Thymus (tissue), 11 donors: ENCODE measurements around the gene AURKAIP1. TPM values are rescaled to one million over a fixed set of nuclear protein-coding genes. Genes with fewer than 3 reads are reported as not detected.

Experiments used
- DNase-seq, 9 donors: peaks; one replicate each; pipeline ENCODE4 v3.0.0-alpha.2; 2013; ENCODE audit warnings: low spot score in 9 of 9, low read depth in 6 of 9, missing footprints in 1 of 9
- H3K27ac ChIP-seq, 2 donors: one replicate each; pipeline ENCODE4 v1.5.1; 2013; ENCODE audit warnings: control low read depth in 1 of 2, low read depth in 1 of 2, low read length in 1 of 2, mild to moderate bottlenecking in 1 of 2, moderate library complexity in 1 of 2
- H3K27me3 ChIP-seq, 2 donors: one replicate each; pipeline ENCODE4 v1.5.1; 2013; ENCODE audit warnings: low read length in 1 of 2; ENCODE audit not compliant: control insufficient read depth in 2 of 2, insufficient read depth in 1 of 2
- H3K36me3 ChIP-seq, 2 donors: one replicate each; pipeline ENCODE4 v1.5.1; 2013; ENCODE audit warnings: low read length in 1 of 2, mild to moderate bottlenecking in 1 of 2, moderate library complexity in 1 of 2; ENCODE audit not compliant: control insufficient read depth in 2 of 2, insufficient read depth in 2 of 2
- H3K4me1 ChIP-seq, 2 donors: one replicate each; pipeline ENCODE4 v1.5.1; 2013; ENCODE audit warnings: low read length in 2 of 2; ENCODE audit not compliant: control insufficient read depth in 2 of 2, insufficient read depth in 2 of 2
- H3K4me3 ChIP-seq, 2 donors: one replicate each; pipeline ENCODE4 v1.5.1; 2013; ENCODE audit warnings: low read length in 2 of 2, control low read depth in 1 of 2, mild to moderate bottlenecking in 1 of 2
- H3K9me3 ChIP-seq, 2 donors: one replicate each; pipeline ENCODE4 v1.5.1; 2013; ENCODE audit warnings: low read length in 1 of 2, mild to moderate bottlenecking in 1 of 2; ENCODE audit not compliant: control insufficient read depth in 2 of 2, insufficient read depth in 1 of 2
- WGBS: extraction: QIAGEN DNeasy Blood & Tissue Kit; methylation state at CpG from one replicate; pipeline ENCODE4 v1.1.7; 2013; 5-methylcytosine and 5-hydroxymethylcytosine counted together
- polyA plus RNA-seq: library from polyadenylated mRNA; stranded (reverse); fragments of 200-250 nt; gene quantifications from one replicate; pipeline ENCODE4 v1.2.3, GENCODE V29; 2013
- total RNA-seq: library from RNA; stranded (reverse); fragments of 120-200 nt; gene quantifications from one replicate; pipeline ENCODE4 v1.2.4, GENCODE V29; 2013
- donor health status: healthy.

Gene AURKAIP1
- total and polyA plus RNA-seq, 2 donors, result 96.2 to 116 TPM

DNA sequence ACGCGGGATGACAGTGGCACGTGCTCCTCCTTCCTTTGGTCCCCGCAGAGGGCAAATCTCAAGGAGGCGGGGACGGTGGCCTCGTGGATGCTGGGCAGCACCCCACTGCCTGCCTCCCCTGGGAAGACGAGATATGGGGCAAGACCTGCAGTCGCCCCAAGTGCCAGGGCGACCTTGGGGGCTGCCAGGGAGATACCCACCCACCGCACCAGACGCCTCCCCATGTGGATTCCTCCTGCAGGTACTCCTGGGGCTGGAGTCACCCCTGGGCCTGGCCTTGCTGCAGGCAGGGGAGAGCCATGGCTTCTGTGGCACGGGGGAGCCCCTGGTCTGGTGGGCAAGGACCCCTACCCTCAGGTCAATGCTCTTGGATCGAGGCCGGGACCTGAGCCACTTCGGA is 5.9 kb upstream of the AURKAIP1 start:
- H3K27me3 ChIP-seq, result no peaks in the 10 kb centered on the region
- no peak overlapping the region for H3K27ac ChIP-seq
- H3K36me3 ChIP-seq, result peaks cover 13 to 16% of the 10 kb centered on the region in 2 donors
- 99% methylated on average over 16 of the region's 16 CpGs for WGBS
- H3K9me3 ChIP-seq, result no peaks in the 10 kb centered on the region
- DNase-seq, result no peak
- H3K4me3 ChIP-seq, result no peak overlapping the region
- H3K4me1 ChIP-seq, result peaks cover 2 to 3% of the 10 kb centered on the region in 2 donors

DNA sequence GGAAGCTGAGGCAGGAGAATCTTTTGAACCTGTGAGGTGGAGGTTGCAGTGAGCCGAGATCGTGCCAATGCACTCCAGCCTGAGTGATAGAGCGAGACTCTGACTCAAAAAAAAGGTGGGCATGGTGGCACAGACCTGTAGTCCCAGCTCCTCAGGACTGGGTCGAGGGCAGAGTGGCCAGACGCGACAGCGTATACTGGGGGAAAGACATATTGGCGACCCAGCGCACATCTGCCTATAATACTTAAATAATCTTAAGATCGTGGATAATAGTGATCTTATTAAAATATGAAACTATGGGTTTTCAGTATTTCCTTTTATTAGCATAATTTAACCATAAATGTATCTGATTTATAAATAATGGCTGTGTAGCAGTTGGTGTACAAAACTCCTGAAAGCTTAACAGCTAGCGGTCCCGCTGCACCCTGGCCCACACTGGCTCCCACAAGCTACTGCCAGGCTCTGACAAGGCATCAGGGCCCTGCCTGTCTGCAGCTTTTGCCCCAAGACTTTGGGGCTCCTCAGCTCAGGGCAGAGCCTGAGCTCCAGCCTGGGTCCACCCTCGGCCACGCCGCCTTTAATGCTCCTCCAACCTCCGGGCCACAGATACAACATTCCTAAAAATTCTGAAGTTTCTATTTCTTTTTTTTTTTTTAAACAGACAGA is 2.7 kb upstream of the AURKAIP1 start:
- Histone ChIP-seq H3K27ac (no peak overlapping the region), H3K4me3 (no peak overlapping the region), H3K9me3 (no peaks in the 10 kb centered on the region), H3K36me3 (peaks cover 18 to 21% of the 10 kb centered on the region in 2 donors), H3K27me3 (no peaks in the 10 kb centered on the region), H3K4me1 (peaks cover 13 to 22% of the 10 kb centered on the region in 2 donors)
- WGBS, result 97% methylated on average over 16 of the region's 16 CpGs
- DNase-seq, result no peak

DNA sequence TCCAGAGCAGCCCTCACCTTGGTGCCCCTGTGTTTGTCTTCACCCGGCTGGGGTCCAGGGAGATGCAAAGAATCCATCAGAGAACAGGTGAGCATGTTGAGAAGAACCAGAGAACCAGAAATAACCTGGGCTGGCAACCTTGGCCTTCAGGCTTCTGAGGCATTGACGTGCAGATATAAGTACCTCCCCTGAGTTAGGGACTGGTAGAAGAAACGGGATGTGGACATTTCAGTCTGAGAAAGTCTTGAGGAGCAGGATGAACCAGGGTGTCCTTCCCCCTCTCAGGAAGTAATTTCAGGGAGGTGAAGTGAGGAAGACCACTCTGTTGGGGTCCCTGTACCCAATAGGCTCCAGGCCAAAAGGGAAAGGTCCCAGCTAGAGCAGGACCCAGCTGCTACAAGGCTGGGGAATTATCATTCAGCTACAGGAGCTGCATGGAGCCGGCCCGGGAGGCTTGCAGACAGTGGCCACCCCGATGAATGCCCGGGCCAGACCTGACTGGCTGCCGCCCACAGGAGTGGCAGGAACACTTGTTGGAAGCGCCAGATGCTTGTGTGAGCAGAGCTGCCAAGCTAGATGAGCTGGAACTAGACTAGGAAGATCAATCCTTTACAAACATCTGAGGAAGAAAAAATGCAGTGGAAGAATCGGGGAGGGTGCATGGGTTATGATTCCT is 1.7 kb upstream of the AURKAIP1 start:
- no peak overlapping the region for H3K27ac ChIP-seq
- no peaks in the 10 kb centered on the region for H3K27me3 ChIP-seq
- peaks cover 0 to 2% of the 10 kb centered on the region in 2 donors for H3K9me3 ChIP-seq
- peaks cover 21 to 31% of the 10 kb centered on the region in 2 donors for H3K4me1 ChIP-seq
- no peak for DNase-seq
- WGBS, result 97% methylated on average over 10 of the region's 10 CpGs
- no peak overlapping the region for H3K4me3 ChIP-seq
- H3K36me3 ChIP-seq, result peaks cover 21 to 23% of the 10 kb centered on the region in 2 donors

DNA sequence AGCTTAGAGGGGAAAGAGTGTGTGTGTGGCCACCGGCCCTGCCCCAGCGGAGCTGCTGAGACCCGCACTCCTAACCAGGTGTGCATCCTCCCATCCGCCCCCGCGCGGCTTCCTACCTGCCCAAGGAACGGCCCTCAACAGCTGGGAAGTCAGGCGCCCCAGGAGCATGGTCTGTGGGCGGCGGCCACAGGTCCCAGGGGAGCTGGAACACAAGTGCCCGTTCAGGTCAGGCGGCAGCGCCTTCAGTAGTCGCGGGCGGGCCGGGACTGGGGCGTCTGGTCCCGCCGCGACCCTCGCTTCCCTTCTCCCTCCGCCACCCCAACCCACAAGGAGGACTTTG is 448 bp downstream of the AURKAIP1 start:
- no peaks in the 10 kb centered on the region for H3K27me3 ChIP-seq
- H3K9me3 ChIP-seq, result peaks cover 0 to 8% of the 10 kb centered on the region in 2 donors
- WGBS, result 1% methylated on average over 24 of the region's 24 CpGs
- H3K27ac ChIP-seq, result peak overlapping the region; percentile 72 to 90
- H3K4me3 ChIP-seq, result peak overlapping the region; percentile 87 to 96
- H3K36me3 ChIP-seq, result peaks cover 13 to 17% of the 10 kb centered on the region in 2 donors
- H3K4me1 ChIP-seq, result peaks cover 29 to 41% of the 10 kb centered on the region in 2 donors
- DNase-seq, result peak in 1 of 9 donors; percentile 19

DNA sequence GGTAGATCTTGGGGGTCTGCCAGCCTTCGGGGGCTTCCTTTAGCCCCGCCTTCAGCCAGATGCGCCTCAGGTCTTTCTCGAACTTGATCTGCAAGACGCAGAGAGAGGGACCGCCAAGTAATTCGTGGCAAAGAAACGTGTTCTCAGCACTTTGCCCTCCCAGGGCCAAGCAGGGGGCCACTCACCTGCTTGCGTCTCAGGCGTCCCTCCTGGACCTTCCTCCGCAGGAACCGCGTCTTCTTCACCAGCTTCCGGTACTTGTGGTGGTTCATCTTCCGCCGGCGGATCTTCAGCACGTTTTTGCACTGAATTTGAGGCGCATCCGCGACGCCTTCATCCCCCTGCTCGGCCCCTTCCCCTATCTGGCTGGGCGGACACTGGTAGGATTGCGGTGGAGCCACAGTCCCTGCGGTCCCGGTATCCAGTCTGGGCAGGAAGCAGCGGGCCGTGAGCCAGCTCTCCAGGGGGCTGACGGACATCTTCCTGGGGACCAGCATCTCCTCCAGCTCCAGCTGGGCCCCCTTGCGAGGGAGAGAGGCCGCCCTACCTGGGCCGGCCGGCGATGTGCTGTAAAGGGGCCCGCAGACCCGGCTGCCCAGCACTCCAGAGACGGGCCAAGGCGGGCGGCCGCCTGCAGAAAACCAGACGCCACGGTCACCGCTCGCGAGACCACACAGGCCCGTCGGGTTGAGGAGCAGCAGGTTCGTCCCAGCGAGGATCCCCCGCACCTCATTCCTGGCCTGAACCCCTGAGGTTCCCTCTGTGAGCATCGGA is 1.0 kb downstream of the AURKAIP1 start:
- H3K4me3 ChIP-seq, result peak overlapping the region; percentile 87 to 96
- H3K27me3 ChIP-seq, result no peaks in the 10 kb centered on the region
- peaks cover 13 to 17% of the 10 kb centered on the region in 2 donors for H3K36me3 ChIP-seq
- peak overlapping the region in 1 of 2 donors; percentile 72 for H3K27ac ChIP-seq
- H3K4me1 ChIP-seq, result peaks cover 29 to 41% of the 10 kb centered on the region in 2 donors
- 67% methylated on average over 52 of the region's 52 CpGs for WGBS
- peaks cover 0 to 8% of the 10 kb centered on the region in 2 donors for H3K9me3 ChIP-seq
- DNase-seq, result no peak

DNA sequence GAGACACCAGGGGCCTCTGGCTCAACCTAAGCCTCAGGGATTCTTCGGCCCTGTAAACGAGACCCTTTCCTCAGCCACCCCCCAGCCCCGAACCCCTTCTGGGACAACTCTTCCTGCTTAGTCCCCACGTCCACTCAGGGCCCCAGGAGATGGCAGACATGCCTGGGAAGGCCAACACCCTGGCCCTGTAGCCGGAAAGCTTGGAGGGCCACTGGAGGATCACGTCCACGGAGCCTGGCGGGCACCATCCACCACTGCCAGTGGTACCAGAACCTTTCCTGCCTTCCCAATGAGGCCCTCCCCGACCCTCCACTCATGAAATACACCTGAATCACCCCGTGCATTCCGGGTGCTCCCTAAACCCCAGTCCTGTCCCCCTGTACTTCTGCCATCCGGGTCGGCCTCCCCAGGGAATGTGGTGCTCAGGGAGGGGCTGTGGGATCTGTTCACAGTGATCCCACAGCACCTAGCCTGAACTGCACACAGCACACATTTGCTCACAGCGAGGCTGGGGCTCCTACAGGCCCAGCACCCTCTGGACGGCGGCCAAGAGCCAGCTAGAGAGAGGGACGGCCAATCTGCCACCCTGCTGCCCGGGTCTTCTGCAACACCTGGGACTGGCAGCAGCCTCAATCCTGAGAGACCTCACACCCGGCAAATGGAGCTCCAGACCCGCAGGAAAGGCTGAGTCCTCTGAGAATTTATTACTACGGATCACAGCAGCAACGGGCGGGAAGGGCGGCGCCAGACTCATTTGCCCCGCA is 1.8 kb downstream of the AURKAIP1 start:
- H3K27ac ChIP-seq, result no peak overlapping the region
- H3K9me3 ChIP-seq, result peaks cover 0 to 8% of the 10 kb centered on the region in 2 donors
- peaks cover 29 to 41% of the 10 kb centered on the region in 2 donors for H3K4me1 ChIP-seq
- DNase-seq, result no peak
- peaks cover 13 to 17% of the 10 kb centered on the region in 2 donors for H3K36me3 ChIP-seq
- 98% methylated on average over 26 of the region's 26 CpGs for WGBS
- H3K27me3 ChIP-seq, result no peaks in the 10 kb centered on the region
- H3K4me3 ChIP-seq, result no peak overlapping the region

DNA sequence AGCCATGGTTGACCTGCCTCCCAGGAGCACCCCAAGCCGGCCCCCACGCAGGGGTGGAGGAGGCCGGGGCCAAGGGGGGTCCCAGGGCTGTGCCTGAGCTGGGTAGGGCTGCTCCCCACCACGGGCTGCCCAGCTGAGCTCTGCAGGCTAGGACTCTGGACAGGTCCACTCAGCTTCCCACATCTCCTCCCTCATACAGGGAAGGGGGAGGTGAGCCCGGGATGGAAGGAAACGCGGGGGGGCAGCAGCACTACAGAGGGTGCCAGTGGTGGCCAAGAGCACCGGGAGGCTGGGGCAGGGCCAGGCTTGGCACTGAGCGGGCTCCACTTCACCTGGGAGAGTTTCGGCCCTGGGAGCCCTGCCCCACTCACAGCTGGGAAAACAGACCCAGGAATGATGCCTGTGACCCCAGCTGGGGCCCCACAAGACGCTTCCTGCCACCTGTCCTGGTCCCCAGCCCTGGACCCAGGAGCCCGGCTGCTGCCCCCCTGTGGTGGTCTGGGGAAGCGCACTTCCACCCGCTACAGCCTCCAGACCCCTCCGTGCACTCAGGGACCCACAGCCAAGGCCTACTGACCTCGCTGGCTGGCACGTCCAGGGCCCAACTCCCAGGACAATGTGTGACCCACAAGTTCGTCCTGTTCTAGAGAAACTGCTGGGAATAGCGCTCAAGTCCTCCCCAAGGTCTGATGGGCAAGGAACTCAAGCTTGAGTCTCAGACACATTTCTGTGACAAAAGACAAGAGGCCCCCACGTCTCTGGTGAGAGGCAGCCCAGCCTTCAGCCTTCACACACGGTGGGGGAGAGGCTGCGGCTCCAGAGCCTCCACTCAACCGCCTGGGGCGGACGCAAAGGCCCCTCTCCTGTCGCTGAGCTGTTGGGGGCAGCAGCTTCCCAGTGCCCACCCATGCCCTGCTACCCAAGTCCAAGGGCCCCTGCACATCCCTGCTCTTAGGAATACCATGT is 3.0 kb downstream of the AURKAIP1 start:
- DNase-seq, result peak in 8 of 9 donors; percentile 40 to 77 (median 67)
- no peak overlapping the region for H3K4me3 ChIP-seq
- peaks cover 29 to 41% of the 10 kb centered on the region in 2 donors for H3K4me1 ChIP-seq
- H3K27me3 ChIP-seq, result no peaks in the 10 kb centered on the region
- H3K27ac ChIP-seq, result peak overlapping the region in 1 of 2 donors; percentile 75
- peaks cover 2 to 8% of the 10 kb centered on the region in 2 donors for H3K9me3 ChIP-seq
- peaks cover 13 to 17% of the 10 kb centered on the region in 2 donors for H3K36me3 ChIP-seq
- WGBS, result 31% methylated on average over 26 of the region's 26 CpGs

DNA sequence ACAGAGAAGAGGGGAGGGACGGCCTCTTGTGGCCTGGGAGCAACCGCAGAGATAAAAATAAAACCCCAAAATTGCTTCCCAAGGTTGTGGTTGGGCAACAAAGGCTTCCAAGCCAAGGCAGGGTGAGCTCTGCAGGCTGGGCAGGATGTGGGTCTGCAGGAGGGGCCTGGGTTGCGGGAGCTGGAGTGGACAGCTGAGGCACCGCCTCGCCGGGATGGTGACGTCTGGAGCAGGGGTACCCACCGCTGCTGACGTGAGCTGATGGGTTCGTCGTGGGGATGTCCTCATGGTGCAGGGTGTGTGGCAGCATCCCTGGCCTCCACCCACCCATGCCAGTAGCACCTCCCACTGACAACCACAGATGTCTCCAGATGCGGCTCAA is 3.7 kb downstream of the AURKAIP1 start:
- H3K4me1 ChIP-seq, result peaks cover 29 to 41% of the 10 kb centered on the region in 2 donors
- peak in 2 of 9 donors; percentile 31 to 57 for DNase-seq
- H3K27ac ChIP-seq, result no peak overlapping the region
- H3K9me3 ChIP-seq, result peaks cover 2 to 8% of the 10 kb centered on the region in 2 donors
- no peaks in the 10 kb centered on the region for H3K27me3 ChIP-seq
- H3K4me3 ChIP-seq, result no peak overlapping the region
- peaks cover 13 to 17% of the 10 kb centered on the region in 2 donors for H3K36me3 ChIP-seq
- 2% methylated on average over 12 of the region's 12 CpGs for WGBS
